Measurements from ENCODE around the gene DTNB.
"Not testable (repeated sequence)": the region's sequence is repeated elsewhere in the genome, so short reads cannot be mapped to it uniquely, and the experiment has no call there.

The DTNB gene

GRCh38 chr2:25673300-25674076 is at the start of gene DTNB:
Gene DTNB (minus strand): TSS chr2:25673577. CDS start chr2:25652660, 20,917 bp downstream.
- peak; percentile 96 for DNase-seq (ENCODE audit: low spot score)

GRCh38 chr2:25722224-25722623 is 48.8 kb upstream of the DTNB start:
- DNase-seq (ENCODE audit: low spot score) = no peak

- DNase-seq (ENCODE audit: low spot score) = no peak
These were observed 47.2 kb upstream of the DTNB start for GRCh38 chr2:25720575-25720974.

- peak; percentile 53 for DNase-seq (ENCODE audit: low spot score)
These were observed 41.4 kb upstream of the DTNB start for GRCh38 chr2:25714740-25715139.

GRCh38 chr2:25712455-25712854 is 39.1 kb upstream of the DTNB start:
- DNase-seq (ENCODE audit: low spot score) = no peak

- DNase-seq (ENCODE audit: low spot score) = no peak
These were observed 38.4 kb upstream of the DTNB start for GRCh38 chr2:25711675-25712354.

GRCh38 chr2:25710750-25711149 is 37.4 kb upstream of the DTNB start:
- no peak for DNase-seq (ENCODE audit: low spot score)

GRCh38 chr2:25709349-25709748 is 36.0 kb upstream of the DTNB start:
- no peak for DNase-seq (ENCODE audit: low spot score)

- no peak for DNase-seq (ENCODE audit: low spot score)
These were observed 34.7 kb upstream of the DTNB start for GRCh38 chr2:25707927-25708590.

- DNase-seq (ENCODE audit: low spot score) = not testable (repeated sequence)
These were observed 32.2 kb upstream of the DTNB start for GRCh38 chr2:25705575-25705974.

- no peak for DNase-seq (ENCODE audit: low spot score)
These were observed 28.4 kb upstream of the DTNB start for GRCh38 chr2:25701801-25702200.

- DNase-seq (ENCODE audit: low spot score) = peak; percentile 61
These were observed 26.9 kb upstream of the DTNB start for GRCh38 chr2:25700221-25700660.

GRCh38 chr2:25699216-25699615 is 25.8 kb upstream of the DTNB start:
- no peak for DNase-seq (ENCODE audit: low spot score)

GRCh38 chr2:25698752-25699151 is 25.4 kb upstream of the DTNB start:
- no peak for DNase-seq (ENCODE audit: low spot score)

- DNase-seq (ENCODE audit: low spot score) = no peak
These were observed 24.4 kb upstream of the DTNB start for GRCh38 chr2:25697559-25698341.

- no peak for DNase-seq (ENCODE audit: low spot score)
These were observed 19.5 kb upstream of the DTNB start for GRCh38 chr2:25692737-25693445.

- no peak for DNase-seq (ENCODE audit: low spot score)
These were observed 18.8 kb upstream of the DTNB start for GRCh38 chr2:25692143-25692542.

- peak; percentile 39 for DNase-seq (ENCODE audit: low spot score)
These were observed 16.7 kb upstream of the DTNB start for GRCh38 chr2:25690058-25690457.

- no peak for DNase-seq (ENCODE audit: low spot score)
These were observed 14.9 kb upstream of the DTNB start for GRCh38 chr2:25688236-25688635.

- DNase-seq (ENCODE audit: low spot score) = no peak
These were observed 12.4 kb upstream of the DTNB start for GRCh38 chr2:25685741-25686140.

Data from AG20443 (cell line).